OCI-LY3 (cell line): ENCODE measurements around the gene DOK5.

Experiments
- EZH2phosphoT487 ChIP-seq: fragments of 200-600 bp; shearing (Covaris generic); IDR thresholded peaks from 2 replicates; pipeline ENCODE4 v1.6.1; 2018; ENCODE audit warnings: antibody characterized with exemption, mixed run types, low read depth
- TF ChIP-seq, protein P1 (sequence below): fragments of 200-600, 300-600 bp; sonication (generic); IDR thresholded peaks from 2 replicates; pipeline ENCODE4 v1.5.1; 2014; ENCODE audit warnings: antibody characterized with exemption, low read length, low read depth

GRCh38 chr20:54458219-54458618 is 17.2 kb upstream of the DOK5 start:
- TF ChIP-seq, protein P1, sequence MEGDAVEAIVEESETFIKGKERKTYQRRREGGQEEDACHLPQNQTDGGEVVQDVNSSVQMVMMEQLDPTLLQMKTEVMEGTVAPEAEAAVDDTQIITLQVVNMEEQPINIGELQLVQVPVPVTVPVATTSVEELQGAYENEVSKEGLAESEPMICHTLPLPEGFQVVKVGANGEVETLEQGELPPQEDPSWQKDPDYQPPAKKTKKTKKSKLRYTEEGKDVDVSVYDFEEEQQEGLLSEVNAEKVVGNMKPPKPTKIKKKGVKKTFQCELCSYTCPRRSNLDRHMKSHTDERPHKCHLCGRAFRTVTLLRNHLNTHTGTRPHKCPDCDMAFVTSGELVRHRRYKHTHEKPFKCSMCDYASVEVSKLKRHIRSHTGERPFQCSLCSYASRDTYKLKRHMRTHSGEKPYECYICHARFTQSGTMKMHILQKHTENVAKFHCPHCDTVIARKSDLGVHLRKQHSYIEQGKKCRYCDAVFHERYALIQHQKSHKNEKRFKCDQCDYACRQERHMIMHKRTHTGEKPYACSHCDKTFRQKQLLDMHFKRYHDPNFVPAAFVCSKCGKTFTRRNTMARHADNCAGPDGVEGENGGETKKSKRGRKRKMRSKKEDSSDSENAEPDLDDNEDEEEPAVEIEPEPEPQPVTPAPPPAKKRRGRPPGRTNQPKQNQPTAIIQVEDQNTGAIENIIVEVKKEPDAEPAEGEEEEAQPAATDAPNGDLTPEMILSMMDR = no peak
- no peak for TF ChIP-seq EZH2phosphoT487
